ENCODE results near the gene MICAL2.
A peak's percentile ranks its signal among the peaks of the same experiment; 100 is the strongest.

MICAL2 gene

DNA sequence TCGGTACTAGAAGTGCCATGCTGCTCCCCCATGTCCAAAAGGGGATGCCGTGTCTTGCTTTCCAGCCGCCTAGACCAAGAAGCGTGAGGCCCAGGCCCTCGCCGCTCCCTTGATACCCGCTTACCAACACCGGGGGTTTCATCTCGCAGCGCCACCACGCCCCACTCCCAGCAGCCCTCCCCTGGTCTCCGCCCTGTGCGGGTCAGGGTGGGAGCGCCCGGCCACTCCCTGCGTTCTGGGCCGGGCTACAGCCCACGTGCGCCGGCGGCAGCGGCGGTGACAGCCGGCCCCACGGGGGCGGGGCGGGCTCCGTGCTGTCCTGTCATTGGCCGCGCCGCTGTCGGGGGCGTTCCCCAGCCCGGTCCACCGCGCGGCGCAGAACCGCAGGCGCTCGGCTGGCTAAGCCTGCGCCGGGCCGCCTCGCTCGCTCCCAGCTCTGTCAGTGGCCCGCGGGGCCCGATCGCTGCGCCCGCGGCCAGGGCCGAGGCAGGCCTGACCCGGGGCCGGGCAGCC, at the start of gene MICAL2:
Gene MICAL2 (plus strand): TSS at position 390 of the 513 bp plus-strand sequence. CDS start 51,566 bp downstream, outside the sequence.
- TF ChIP-seq, protein P1, sequence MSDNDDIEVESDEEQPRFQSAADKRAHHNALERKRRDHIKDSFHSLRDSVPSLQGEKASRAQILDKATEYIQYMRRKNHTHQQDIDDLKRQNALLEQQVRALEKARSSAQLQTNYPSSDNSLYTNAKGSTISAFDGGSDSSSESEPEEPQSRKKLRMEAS (IDR thresholded peaks at IDR 0.05): peak; percentile 83; the same call in 1 of the 2 replicates
- TF ChIP-seq NFIC (IDR thresholded peaks at IDR 0.05) (no peak), ZBTB7A (IDR thresholded peaks at IDR 0.05; ENCODE audit: low read depth) (0 out of 2 replicates have a peak, but pooled peaks have one; percentile 31), CREB1 (IDR thresholded peaks at IDR 0.05; ENCODE audit: low read depth) (no peak), TAF1 (IDR thresholded peaks at IDR 0.05; ENCODE audit: low read depth) (peak; percentile 58; the same call in 1 of the 2 replicates)
- TF ChIP-seq, protein P2, sequence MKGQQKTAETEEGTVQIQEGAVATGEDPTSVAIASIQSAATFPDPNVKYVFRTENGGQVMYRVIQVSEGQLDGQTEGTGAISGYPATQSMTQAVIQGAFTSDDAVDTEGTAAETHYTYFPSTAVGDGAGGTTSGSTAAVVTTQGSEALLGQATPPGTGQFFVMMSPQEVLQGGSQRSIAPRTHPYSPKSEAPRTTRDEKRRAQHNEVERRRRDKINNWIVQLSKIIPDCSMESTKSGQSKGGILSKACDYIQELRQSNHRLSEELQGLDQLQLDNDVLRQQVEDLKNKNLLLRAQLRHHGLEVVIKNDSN (IDR thresholded peaks at IDR 0.05): peak; percentile 86

DNA sequence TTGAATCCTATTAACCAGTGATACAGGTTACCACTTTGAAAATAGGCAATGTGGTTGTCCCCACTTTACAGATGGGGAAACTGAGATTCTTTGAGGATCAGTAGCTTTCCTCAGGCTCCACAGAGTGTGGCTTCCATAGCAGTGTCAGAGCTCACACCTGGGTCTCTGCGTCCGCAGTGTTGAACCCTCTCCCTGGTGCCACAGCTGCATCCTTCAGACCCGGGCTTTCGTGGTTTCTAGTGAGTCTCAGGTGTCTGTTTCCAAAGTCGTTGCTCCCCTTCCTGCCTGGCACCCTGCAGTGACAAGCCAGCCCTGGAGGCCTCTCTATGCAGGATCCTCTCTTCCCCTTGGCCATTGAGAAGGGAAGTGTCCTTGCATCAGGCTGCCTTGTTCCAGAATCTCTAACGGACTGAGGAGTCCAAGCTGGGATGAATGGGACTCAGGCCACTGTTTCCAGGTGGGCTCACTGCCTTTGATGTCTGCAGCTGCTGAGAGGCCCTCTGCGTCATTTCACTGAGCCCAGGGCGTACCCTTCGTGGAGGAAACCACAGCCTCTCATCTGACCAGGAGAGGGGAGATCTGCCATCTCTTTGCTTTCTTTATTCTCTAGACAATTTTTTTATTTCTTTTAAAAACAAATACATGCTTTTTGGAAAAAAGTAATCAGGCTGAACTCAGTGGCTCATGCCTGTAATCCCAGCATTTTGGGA, 48.4 kb upstream of the MICAL2 start:
- TF ChIP-seq FOXM1 (IDR thresholded peaks at IDR 0.05; ENCODE audit: borderline replicate concordance, low read depth) (no peak), ZBTB7A (IDR thresholded peaks at IDR 0.05; ENCODE audit: low read depth) (no peak), TCF12 (IDR thresholded peaks at IDR 0.05; ENCODE audit: low read depth) (no peak), TAF1 (IDR thresholded peaks at IDR 0.05; ENCODE audit: low read depth) (no peak), RAD21 (IDR thresholded peaks at IDR 0.05; ENCODE audit: low read depth) (no peak), YY1 (IDR thresholded peaks at IDR 0.05; ENCODE audit: low read depth) (no peak), CEBPB (IDR thresholded peaks at IDR 0.05) (no peak), CREB1 (IDR thresholded peaks at IDR 0.05; ENCODE audit: low read depth) (no peak)
- TF ChIP-seq, protein P3, sequence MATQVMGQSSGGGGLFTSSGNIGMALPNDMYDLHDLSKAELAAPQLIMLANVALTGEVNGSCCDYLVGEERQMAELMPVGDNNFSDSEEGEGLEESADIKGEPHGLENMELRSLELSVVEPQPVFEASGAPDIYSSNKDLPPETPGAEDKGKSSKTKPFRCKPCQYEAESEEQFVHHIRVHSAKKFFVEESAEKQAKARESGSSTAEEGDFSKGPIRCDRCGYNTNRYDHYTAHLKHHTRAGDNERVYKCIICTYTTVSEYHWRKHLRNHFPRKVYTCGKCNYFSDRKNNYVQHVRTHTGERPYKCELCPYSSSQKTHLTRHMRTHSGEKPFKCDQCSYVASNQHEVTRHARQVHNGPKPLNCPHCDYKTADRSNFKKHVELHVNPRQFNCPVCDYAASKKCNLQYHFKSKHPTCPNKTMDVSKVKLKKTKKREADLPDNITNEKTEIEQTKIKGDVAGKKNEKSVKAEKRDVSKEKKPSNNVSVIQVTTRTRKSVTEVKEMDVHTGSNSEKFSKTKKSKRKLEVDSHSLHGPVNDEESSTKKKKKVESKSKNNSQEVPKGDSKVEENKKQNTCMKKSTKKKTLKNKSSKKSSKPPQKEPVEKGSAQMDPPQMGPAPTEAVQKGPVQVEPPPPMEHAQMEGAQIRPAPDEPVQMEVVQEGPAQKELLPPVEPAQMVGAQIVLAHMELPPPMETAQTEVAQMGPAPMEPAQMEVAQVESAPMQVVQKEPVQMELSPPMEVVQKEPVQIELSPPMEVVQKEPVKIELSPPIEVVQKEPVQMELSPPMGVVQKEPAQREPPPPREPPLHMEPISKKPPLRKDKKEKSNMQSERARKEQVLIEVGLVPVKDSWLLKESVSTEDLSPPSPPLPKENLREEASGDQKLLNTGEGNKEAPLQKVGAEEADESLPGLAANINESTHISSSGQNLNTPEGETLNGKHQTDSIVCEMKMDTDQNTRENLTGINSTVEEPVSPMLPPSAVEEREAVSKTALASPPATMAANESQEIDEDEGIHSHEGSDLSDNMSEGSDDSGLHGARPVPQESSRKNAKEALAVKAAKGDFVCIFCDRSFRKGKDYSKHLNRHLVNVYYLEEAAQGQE (IDR thresholded peaks at IDR 0.05; ENCODE audit: low read depth): no peak
- TF ChIP-seq, protein P2 (IDR thresholded peaks at IDR 0.05): no peak

DNA sequence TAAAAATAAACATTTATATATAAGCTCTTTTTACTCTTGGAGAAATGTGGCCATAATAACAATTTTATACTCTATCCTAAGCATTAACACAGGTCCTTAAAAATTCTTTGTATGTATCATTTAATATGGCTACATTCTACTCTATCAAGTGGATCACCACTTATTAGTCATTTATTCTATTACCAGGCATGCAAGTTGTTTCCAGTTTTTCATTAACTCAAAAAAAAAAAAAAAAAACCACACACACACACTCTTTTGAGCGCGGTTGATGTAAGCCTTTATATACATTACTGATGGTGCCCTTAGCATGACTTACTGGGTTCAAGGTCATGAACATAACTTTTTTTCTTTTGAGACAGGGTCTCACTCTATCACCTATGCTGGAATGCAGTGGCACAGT, 47.1 kb upstream of the MICAL2 start:
- TF ChIP-seq TAF1 (IDR thresholded peaks at IDR 0.05; ENCODE audit: low read depth) (no peak), FOXM1 (IDR thresholded peaks at IDR 0.05; ENCODE audit: borderline replicate concordance, low read depth) (no peak), EP300 (IDR thresholded peaks at IDR 0.05; ENCODE audit: borderline replicate concordance) (no peak), TEAD4 (IDR thresholded peaks at IDR 0.05) (no peak), CEBPB (IDR thresholded peaks at IDR 0.05) (no peak), ZBTB7A (IDR thresholded peaks at IDR 0.05; ENCODE audit: low read depth) (no peak), TCF12 (IDR thresholded peaks at IDR 0.05; ENCODE audit: low read depth) (no peak), CREB1 (IDR thresholded peaks at IDR 0.05; ENCODE audit: low read depth) (no peak), NFIC (IDR thresholded peaks at IDR 0.05) (no peak), EGR1 (IDR thresholded peaks at IDR 0.05) (no peak), YY1 (IDR thresholded peaks at IDR 0.05; ENCODE audit: low read depth) (no peak)
- TF ChIP-seq, protein P1 (IDR thresholded peaks at IDR 0.05): no peak

- no peak for TF ChIP-seq NFIC (IDR thresholded peaks at IDR 0.05)
- TF ChIP-seq EGR1 (IDR thresholded peaks at IDR 0.05): no peak
- TF ChIP-seq YY1 (IDR thresholded peaks at IDR 0.05; ENCODE audit: low read depth): no peak
- TF ChIP-seq, protein P1 (IDR thresholded peaks at IDR 0.05): no peak
These were observed 46.0 kb upstream of the MICAL2 start for GRCh38 chr11:12064136-12064953.

GRCh38 chr11:12064954-12065280, 45.5 kb upstream of the MICAL2 start:
- TF ChIP-seq EGR1 (IDR thresholded peaks at IDR 0.05) (no peak), CEBPB (IDR thresholded peaks at IDR 0.05) (no peak), YY1 (IDR thresholded peaks at IDR 0.05; ENCODE audit: low read depth) (no peak), EP300 (IDR thresholded peaks at IDR 0.05; ENCODE audit: borderline replicate concordance) (no peak), CREB1 (IDR thresholded peaks at IDR 0.05; ENCODE audit: low read depth) (no peak)
- TF ChIP-seq, protein P3 (IDR thresholded peaks at IDR 0.05; ENCODE audit: low read depth): no peak
- TF ChIP-seq, protein P2 (IDR thresholded peaks at IDR 0.05): no peak

Data from Ishikawa (cell line).